ENCODE measurements around the gene FGGY.
"Not testable (repeated sequence)": the region's sequence is repeated elsewhere in the genome, so short reads cannot be mapped to it uniquely, and the experiment has no call there.

The FGGY gene

DNA sequence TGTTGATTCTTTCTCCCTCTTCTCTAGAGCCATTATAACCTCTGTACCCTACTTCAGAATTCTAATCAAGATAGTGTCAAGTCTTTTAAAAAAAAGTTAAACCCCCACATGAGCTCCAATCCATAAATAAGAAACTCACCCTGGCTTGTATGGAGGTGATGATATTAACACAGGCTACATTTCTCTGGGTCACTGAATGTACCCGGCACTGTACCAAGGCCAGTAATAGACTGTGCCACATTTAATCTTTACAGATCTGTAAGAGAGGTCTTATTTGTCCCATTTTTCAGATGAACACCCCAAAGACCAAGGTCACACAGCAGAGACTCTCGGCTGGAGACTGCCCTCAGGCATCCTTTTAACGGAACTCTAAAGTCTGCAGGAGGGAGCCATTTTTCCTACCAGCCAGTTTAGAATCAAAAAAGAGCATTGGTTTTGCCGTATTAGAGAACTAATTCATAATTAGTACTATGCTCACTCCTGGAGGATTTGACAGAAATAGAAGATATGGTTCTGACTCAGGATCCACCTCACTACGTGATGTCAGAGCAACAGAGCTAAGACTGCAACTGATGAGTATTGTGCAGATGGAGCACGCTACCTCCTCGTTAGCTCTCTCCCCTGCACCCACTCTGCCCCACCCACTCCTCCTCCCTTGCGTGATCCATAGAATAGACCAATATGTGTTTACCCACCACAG is 300.7 kb downstream of the FGGY start:
- no peak for DNase-seq

DNA sequence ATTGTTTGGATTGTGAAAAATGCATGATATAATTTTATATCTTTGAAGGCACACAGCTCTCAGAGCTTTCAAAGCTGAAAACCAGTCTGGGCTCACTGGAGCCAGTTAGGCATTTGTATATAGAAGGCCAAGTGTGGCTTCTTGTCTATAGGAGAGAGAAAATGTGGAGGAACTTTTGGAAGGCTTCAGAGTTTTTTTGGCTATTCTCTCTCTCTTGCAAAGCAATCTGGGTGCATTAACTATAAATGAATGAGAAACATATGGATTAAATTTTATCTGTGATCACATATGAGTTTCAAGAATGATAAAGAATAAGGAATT is 301.2 kb downstream of the FGGY start:
- no peak for DNase-seq

DNA sequence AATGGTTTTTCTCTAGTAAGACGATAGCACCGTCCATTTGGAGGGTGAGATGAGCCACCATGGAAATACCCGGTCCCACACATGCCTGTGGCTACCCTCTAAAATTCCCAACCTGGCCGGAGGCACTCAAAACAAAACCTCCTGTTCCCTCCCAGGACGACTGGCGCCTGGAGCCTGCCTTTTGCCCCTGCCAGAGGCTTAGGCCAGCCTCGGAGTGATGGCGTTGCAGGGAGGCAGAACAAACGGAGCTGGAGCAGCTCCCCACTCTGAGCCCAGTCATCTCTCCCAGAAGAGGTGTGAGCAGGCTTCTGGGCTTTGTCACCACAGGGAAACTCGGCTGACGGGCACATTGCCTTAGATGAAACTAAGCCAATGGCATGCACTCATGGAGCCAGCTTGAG is 304.1 kb downstream of the FGGY start:
- no peak for DNase-seq

DNA sequence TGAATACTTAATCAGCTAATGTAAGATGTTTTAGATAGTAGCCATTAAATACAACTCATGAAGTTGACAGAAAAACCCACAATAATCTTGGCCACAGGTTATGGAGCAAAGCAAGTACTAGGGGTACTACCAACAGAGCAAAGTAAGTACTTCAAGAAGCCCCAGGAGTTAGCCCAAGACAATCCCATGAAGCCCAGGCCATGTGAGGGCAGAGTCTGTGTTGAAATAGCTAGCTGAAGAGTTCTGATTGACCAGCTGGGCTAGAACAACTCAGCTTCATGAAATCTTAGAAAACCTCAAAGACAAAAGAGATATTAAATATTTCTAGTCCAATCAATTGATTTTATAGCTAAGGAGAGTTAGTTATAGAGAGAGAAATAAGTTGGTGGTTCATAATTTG is 304.9 kb downstream of the FGGY start:
- DNase-seq: no peak

DNA sequence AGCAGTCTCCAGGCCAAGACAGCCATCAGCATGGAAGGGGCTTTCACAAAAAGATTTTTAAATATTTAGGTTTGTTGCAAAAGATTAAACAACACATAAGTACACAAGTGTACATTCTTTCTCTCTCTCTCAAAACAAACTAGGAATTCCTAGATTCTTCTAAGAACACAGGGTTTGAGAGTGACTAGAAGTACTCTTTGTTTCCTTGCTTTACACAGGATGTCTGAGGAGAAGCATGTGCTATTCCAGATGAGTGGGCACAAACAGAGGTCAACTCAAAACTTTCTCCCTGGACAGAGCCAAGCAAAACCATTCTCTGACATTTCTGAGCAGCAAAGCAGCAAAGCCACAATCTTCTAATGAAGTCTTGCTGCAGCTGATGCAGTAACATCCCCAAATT is 307.3 kb downstream of the FGGY start:
- no peak for DNase-seq

DNA sequence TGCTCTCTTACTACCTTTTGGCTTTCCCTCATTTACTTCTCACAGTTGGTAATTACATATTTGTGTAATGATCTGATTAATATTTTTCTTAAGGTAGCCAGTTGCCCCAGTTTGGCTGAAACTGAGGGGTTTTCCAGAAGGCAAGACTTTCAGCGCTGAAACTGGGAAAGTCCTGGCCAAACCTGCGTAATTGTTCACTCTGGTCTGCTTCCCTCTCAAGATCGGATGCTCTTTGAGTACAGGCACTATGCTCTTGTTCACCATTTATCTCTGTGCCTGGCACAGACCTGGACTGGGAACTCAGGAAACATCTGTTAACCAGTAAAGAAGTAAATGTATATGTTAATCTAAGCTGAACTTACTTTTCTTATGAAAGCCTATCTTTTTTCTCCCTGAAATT is 308.3 kb downstream of the FGGY start:
- DNase-seq: no peak

DNA sequence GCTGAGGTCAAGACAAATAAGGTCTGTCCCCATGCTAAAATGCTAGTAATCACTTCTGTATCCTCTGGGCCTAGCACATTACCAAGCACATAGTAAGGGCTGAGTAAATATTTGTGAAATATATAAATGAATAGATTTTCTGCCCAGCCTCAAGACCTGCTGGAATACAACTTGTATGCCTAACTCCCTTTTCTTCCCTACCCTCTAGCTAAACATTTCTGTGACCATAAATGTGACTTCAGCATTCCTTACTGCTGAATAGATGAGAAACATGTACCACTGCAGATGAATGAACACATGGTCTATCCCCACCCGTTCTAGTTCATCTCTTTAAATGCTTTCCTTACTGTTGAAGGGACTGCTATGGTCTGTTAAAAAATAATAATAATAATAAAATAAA is 308.9 kb downstream of the FGGY start:
- DNase-seq: no peak

DNA sequence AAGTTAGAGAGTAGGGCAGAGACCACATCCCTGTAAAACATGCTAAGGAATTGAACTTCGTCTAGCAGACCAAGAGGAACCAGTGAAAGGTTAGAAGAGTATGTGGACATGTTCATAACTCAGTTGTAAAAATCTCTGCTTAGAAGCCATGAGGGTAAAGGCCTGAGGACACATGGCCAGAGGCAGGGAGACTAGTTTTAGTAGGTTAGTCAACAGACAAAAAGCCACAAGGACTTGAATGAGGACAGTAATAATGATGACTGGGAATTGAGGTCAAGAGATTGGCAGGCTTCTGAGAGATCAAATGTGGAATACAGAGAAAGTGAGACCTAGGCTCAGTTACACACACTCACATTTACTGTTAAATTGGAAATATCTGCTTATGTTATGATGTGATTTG is 312.4 kb downstream of the FGGY start:
- DNase-seq: no peak

DNA sequence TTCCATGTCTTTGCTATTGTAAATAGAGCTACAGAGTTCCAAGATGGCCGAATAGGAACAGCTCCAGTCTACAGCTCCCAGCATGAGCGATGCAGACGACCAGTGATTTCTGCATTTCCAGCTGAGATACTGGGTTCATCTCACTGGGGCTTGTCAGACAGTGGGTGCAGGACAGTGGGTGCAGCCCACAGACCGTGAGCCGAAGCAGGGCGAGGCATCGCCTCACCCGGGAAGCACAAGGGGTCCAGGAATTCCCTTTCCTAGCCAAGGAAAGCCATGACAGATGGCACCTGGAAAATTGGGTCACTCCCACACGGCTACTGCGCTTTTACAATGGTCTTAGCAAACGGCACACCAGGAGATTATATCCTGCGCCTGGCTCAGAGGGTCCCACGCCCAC is 313.6 kb downstream of the FGGY start:
- DNase-seq: not testable (repeated sequence)

DNA sequence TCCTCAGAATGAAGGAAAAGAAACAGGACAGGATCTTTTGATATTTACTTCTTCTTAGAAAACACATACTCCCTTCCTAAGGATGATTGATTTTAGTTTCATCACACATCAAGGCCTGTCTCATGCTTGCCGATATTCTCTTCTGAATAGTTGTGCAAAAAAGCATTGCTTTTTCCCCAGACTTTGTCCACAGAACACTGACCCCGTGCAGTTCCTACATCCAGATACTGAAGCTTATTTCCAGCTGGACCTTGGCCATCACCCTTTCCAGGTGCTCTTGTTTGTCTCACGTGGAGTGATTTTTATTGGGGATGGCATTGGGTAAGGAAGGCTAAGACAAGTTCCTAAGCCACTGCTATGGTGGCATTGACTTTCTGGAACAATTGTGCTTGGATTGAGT is 320.5 kb downstream of the FGGY start:
- no peak for DNase-seq

DNA sequence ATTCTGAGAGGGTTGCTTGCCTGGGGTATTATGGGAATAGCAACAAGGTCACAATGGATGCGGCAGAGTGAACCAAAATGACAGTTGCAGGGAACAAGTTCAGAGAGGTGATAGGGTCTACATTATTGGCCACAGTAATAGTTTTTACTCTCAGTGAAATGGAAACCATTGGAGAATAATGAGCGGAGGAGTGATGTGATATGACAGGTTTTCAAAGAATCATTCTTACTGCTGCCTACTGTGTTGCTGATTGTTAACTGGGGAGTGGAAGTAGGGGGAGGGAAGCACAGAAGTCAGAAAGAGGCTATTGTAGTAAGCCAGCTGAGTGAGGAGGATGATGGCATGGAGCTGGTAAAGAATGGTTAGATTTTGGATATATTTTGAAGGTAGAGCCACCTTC is 322.7 kb downstream of the FGGY start:
- no peak for DNase-seq

DNA sequence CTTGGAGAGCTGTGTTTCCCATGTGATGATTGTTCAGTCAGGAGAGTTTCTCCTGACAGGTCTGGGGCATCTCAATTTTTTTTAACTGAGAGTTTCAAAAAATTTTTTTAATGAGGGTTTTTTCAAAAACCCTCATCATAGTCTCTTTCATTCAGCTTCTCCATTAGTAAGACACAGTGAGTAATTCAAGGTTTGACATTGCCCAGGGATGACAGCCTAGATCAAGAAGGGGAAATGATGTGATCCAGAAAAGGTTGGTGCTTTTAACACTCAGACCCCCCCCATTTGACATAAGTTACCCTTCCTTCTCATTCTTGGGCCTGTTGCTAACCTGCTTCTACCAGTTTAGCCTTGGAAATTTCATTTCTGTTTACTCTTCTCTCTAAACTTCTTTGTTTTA is 328.5 kb downstream of the FGGY start:
- DNase-seq: no peak

DNA sequence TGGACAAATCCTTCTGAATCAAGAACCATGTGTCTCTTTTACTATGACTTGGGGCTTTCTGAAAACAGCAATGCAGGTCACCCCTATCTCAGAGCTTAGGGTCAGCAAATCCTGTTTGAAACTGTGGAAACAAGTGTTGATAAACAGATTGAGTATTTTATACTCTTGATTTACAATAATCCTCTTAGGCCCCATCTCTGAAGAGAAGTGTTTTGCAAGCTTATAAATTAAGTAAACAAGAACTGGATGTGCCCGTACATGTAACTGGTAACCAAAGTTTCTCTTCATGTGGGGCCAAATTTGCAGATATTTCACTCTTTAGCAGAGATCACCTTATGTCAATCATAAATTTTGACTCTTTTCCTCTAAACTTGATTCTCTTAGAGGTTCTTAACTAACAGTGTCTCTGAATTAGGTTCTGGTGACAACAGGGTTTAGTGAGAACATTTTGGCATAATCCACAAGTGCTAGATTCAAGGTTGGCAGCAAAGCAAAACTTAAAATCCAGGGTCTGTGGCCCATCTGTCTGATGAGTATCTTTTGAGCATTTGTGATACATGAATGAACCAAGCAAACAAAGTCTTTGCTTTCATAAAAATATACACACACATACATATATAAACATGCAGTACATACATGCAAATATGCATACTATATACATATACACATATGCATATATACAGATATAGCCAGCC is 334.8 kb downstream of the FGGY start:
- no peak for DNase-seq

DNA sequence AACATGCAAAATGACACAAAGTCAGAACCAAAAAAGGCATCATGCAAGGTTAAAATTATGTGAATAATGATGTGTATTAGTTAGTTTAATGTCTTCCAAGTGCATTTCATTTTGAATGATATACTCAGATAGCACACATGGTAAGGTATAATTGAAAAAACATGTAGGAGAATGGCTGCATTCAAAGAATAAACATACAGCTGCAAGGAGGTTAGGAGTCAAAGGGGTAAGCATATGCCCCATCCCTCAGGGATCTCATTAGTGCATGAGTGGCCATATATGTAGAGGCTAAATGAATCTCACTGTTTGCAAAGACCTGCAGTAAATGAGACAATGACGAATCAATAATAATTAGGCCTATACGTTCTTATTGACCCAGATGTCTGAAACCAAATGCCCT is 338.2 kb downstream of the FGGY start:
- no peak for DNase-seq

DNA sequence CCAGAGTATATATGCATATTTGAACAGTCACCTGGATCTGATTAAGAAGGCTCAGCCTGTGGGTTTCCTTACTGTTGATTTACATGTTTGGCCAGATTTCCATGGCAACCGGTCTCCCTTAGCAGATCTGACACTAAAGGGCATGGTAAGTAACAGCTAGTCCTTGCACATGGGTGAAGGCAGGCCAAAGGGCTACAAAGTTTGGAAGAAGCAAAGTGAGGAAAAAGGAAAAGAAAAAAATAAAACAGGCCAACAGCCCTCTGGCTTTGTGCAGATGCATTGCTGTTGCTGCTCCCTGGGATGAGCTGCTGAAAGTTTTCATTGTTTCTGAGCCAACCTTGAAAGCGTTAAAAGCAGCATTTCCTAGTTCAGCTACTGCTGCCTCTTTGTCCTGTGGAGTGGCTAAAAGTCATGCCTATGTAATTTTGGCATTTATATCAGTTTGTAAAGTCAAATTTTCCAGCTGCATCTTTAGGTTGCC is 341.4 kb downstream of the FGGY start:
- no peak for DNase-seq

DNA sequence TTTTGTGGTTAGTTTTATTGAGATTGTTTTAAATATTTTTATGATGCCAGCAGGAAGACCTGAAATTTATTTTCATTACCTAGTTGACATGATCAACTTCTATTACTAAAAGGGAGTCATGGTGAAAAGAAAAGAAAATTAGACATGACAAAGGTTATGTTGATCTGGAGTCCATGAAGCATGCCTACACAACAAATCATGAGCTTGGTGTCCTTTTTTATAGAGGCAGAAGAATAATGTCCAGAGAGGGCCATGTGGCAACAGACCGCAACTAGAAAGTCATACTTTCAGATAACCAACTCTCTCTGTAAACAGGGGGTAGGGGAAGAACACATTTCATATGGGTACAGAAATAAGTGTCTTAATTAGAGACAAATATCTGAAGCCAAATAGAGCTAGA is 342.4 kb downstream of the FGGY start:
- no peak for DNase-seq

DNA sequence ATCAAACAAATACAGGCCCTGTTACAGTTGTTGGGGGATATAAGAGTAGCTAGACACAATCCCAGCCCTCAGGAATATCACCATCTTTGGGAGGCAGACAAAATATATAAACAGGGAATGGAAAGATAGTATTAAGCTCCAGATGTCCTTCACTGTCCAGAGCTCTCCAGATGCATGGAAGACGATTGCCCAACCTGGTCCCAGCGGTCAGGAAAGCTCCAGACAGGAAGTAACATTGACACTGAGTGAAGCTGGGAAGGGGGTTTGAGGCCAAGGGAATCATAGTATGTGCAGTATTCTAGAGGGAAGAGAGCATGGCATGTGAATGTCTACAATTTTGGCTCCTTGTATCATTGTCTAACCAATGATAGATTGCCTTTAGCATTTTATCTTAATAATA is 344.0 kb downstream of the FGGY start:
- DNase-seq: no peak

DNA sequence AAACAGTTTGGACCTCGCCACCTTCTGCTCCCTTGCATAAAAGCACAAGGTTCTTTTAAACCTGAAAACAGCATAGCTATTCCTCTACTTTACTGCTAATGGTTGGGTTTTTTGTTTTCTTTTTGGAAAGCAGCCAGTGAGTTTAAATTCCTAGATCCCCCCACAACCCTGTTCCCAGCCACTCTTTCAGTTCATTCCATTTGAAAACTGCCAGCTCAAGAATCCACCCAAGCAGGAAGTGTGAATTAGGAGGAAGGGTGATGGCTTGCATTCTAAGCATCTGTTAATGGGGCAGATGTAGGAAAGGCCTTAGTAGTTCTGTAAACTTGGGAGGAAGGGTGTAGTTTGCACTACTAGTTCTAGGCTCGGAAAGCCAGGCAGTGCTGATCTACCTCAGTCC is 344.9 kb downstream of the FGGY start:
- no peak for DNase-seq

DNA sequence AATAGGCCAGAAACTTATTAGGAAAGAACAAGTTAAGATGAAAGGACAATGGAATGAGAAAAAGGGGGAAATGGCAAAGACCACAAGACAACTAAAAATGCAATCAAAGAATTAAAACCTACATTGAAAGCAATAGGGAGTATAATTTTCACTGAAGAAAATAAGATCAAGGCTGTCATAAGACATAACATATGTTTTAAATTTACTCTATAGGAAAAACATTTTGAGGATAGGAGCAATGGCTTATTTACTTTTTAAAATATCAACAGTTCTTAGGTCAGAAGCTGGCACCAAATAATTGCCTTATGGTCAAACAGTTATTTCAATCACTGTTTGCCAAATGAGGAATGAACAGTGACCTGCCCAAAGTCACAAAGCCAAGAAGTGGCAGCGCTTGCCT is 346.6 kb downstream of the FGGY start:
- DNase-seq: no peak

DNA sequence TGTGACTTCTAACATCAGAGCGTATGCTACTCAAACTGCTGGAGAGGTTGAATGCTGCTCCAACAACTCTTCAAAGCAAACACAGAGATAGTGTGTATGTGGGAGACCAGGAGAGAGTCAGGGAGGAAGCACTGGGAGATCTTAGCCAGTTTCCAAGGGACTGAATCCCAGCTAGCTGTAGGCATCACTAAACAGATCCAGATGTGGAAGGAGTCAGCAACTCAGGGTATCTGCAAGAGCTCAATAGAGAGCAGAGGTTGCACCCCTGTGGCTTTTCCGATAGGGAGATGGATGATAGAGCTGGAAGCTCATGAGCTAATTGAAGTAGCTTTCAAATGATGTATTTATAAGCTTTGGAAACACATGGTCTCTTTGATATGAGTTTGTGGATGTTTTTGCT is 349.0 kb downstream of the FGGY start:
- no peak for DNase-seq

DNA sequence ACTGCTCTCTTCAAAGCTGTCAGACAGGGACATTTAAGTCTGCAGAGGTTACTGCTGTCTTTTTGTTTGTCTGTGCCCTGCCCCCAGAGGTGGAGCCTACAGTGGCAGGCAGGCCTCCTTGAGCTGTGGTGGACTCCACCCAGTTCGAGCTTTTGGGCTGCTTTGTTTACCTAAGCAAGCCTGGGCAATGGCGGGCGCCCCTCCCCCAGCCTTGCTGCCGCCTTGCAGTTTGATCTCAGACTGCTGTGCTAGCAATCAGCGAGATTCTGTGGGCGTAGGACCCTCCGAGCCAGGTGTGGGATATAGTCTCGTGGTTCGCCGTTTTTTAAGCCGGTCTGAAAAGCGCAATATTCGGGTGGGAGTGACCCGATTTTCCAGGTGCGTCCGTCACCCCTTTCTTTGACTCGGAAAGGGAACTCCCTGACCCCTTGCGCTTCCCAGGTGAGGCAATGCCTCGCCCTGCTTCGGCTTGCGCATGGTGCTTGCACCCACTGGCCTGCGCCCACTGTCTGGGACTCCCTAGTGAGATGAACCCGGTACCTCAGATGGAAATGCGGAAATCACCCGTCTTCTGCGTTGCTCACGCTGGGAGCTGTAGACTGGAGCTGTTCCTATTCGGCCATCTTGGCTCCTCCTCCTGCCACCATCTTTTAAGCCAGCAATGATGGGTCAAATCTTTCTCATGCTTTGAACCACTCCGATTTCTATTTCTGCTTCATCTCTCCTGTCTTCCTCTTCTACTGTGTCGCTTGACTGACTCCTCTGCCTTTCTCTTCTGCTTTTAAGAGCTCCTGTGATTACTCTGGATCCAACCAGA is 356.5 kb downstream of the FGGY start:
- DNase-seq: not testable (repeated sequence)

DNA sequence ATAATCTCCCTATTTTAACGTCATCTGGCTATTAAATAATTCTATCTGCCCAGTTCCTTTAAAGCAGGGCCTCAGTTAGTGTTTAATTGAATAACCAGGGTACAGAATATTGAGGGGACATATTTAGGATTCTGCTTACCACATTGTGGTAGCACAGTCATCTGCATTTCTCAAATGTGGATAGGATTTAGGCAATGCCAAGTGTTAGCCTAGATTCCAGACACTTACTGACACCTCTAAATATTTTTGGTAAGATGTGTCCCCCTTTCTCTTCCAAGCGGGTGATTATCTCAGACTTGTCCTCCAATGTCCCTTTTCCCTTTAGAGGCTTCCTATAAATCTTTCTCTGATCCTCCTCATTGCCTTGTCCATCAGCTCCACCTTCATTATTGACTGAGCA is 357.1 kb downstream of the FGGY start:
- DNase-seq: no peak

DNA sequence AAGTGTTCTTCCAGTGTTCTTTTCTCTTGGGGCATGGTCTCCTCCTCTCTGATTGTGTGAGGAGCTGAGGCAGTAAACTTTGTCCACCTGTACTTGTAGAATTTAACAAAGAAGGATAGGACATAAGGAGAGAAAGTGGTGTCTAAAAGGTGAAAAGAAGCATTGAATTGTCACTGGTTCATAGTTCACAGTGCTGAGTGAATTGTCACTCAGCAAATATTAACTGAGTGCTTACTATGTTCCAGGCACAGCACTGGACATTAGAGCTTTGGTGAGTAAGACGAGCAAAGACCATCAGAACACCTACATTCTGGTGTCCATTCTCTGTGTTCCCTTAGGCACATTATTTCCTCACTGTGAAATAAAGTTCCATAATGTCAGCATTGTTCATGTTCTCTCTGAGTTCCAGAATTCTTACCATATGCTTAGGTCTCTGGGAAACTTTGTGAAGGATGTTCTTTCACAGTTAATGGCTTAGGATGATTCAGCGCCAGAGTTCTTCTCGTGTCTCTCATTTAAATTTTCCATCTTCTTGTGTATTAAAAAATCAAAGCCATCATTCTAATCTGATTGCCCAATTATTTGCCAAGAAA is 361.1 kb downstream of the FGGY start:
- no peak for DNase-seq

DNA sequence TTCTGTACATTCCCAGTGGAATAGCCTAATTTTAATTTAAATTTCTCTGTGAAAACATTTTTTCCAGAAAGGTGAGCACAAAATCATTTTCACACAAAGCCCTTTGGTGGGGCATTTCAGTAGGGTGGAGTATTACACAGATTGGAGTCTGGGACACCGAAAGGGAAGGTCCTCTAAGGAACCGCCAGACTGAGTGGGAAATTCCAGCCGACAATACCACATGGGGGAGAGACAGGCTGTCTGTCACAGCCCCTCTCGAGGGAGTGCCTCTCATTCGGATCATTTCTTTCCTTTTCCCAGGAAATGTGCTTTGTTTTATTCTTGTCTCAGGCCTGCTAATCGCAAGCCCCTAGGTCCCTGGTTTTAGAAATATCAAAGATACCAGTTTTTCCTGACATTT is 367.3 kb downstream of the FGGY start:
- DNase-seq: no peak
